Measurements from ENCODE around the gene CMSS1.

GRCh38 chr3:99882436-99883137, 64.9 kb downstream of the CMSS1 start:
- TF ChIP-seq CTCF (IDR thresholded peaks at IDR 0.05) (no peak), POLR2A (IDR thresholded peaks at IDR 0.05) (no peak)

All from right lobe of liver (tissue), 4 donors.